ENCODE data around the gene GCNT3. TPM values are rescaled to one million over a fixed set of nuclear protein-coding genes. Genes with fewer than 3 reads are reported as not detected.

Gene GCNT3
- total RNA-seq, result not detected in 2 replicates

- intact Hi-C loops (cut with micrococcal nuclease), result no loop called here
- Mint-ChIP-seq H3K9me3 (peaks cover 6% of the 10 kb centered on the region), H3K27me3 (ENCODE audit: low read depth) (peaks cover 34% of the 10 kb centered on the region), H3K36me3 (ENCODE audit: low read depth) (no peaks in the 10 kb centered on the region), H3K4me1 (ENCODE audit: low read depth) (peaks cover 6% of the 10 kb centered on the region), H3K4me3 (ENCODE audit: low read depth) (no peak within 1 kb of the TSS), H3K27ac (peak within 1 kb of the TSS; percentile 19)
- DNase-seq (ENCODE audit: low spot score), result no peak
Observed at GRCh38 chr15:59611276-59612260, at the start of gene GCNT3. TSS of gene GCNT3 (plus strand) at chr15:59611783. CDS start at chr15:59618239, 6,456 bp downstream.

- no peak for DNase-seq (ENCODE audit: low spot score)
- Mint-ChIP-seq H3K9me3 (no peaks in the 10 kb centered on the region), H3K4me1 (ENCODE audit: low read depth) (peaks cover 3% of the 10 kb centered on the region), H3K27me3 (ENCODE audit: low read depth) (peaks cover 17% of the 10 kb centered on the region), H3K4me3 (ENCODE audit: low read depth) (no peak overlapping the region), H3K36me3 (ENCODE audit: low read depth) (no peaks in the 10 kb centered on the region), H3K27ac (no peak overlapping the region)
- intact Hi-C loops (cut with micrococcal nuclease), result no loop called here
Observed at GRCh38 chr15:59562448-59563186, 49.0 kb upstream of the GCNT3 start.

- DNase-seq (ENCODE audit: low spot score), result no peak
- H3K9me3 Mint-ChIP-seq, result no peaks in the 10 kb centered on the region
- peaks cover 3% of the 10 kb centered on the region for H3K4me1 Mint-ChIP-seq (ENCODE audit: low read depth)
- no peak overlapping the region for H3K4me3 Mint-ChIP-seq (ENCODE audit: low read depth)
- no peaks in the 10 kb centered on the region for H3K36me3 Mint-ChIP-seq (ENCODE audit: low read depth)
- H3K27me3 Mint-ChIP-seq (ENCODE audit: low read depth), result peaks cover 13% of the 10 kb centered on the region
- H3K27ac Mint-ChIP-seq, result no peak overlapping the region
- intact Hi-C loops (cut with micrococcal nuclease), result no loop called here
Observed at GRCh38 chr15:59565299-59565698, 46.3 kb upstream of the GCNT3 start.

- no peak overlapping the region for H3K4me3 Mint-ChIP-seq (ENCODE audit: low read depth)
- intact Hi-C loops (cut with micrococcal nuclease), result no loop called here
- no peaks in the 10 kb centered on the region for H3K36me3 Mint-ChIP-seq (ENCODE audit: low read depth)
- no peaks in the 10 kb centered on the region for H3K9me3 Mint-ChIP-seq
- H3K27ac Mint-ChIP-seq, result no peak overlapping the region
- peaks cover 13% of the 10 kb centered on the region for H3K27me3 Mint-ChIP-seq (ENCODE audit: low read depth)
- H3K4me1 Mint-ChIP-seq (ENCODE audit: low read depth), result peaks cover 3% of the 10 kb centered on the region
- no peak for DNase-seq (ENCODE audit: low spot score)
Observed at GRCh38 chr15:59567324-59567723, 44.3 kb upstream of the GCNT3 start.

- H3K27me3 Mint-ChIP-seq (ENCODE audit: low read depth), result peaks cover 12% of the 10 kb centered on the region
- H3K4me1 Mint-ChIP-seq (ENCODE audit: low read depth), result peaks cover 3% of the 10 kb centered on the region
- H3K9me3 Mint-ChIP-seq, result no peaks in the 10 kb centered on the region
- H3K36me3 Mint-ChIP-seq (ENCODE audit: low read depth), result no peaks in the 10 kb centered on the region
- H3K27ac Mint-ChIP-seq, result no peak overlapping the region
- intact Hi-C loops (cut with micrococcal nuclease), result no loop called here
- no peak overlapping the region for H3K4me3 Mint-ChIP-seq (ENCODE audit: low read depth)
- DNase-seq (ENCODE audit: low spot score), result no peak
Observed at GRCh38 chr15:59569477-59569876, 42.1 kb upstream of the GCNT3 start.

- H3K27me3 Mint-ChIP-seq (ENCODE audit: low read depth), result peaks cover 14% of the 10 kb centered on the region
- H3K4me1 Mint-ChIP-seq (ENCODE audit: low read depth), result peaks cover 3% of the 10 kb centered on the region
- no peak overlapping the region for H3K4me3 Mint-ChIP-seq (ENCODE audit: low read depth)
- H3K36me3 Mint-ChIP-seq (ENCODE audit: low read depth), result no peaks in the 10 kb centered on the region
- no peaks in the 10 kb centered on the region for H3K9me3 Mint-ChIP-seq
- H3K27ac Mint-ChIP-seq, result no peak overlapping the region
- intact Hi-C loops (cut with micrococcal nuclease), result no loop called here
- no peak for DNase-seq (ENCODE audit: low spot score)
Observed at GRCh38 chr15:59570315-59570714, 41.3 kb upstream of the GCNT3 start.

- peaks cover 12% of the 10 kb centered on the region for H3K27me3 Mint-ChIP-seq (ENCODE audit: low read depth)
- DNase-seq (ENCODE audit: low spot score), result no peak
- no peak overlapping the region for H3K4me3 Mint-ChIP-seq (ENCODE audit: low read depth)
- H3K27ac Mint-ChIP-seq, result no peak overlapping the region
- H3K9me3 Mint-ChIP-seq, result no peaks in the 10 kb centered on the region
- intact Hi-C loops (cut with micrococcal nuclease), result no loop called here
- peaks cover 3% of the 10 kb centered on the region for H3K4me1 Mint-ChIP-seq (ENCODE audit: low read depth)
- H3K36me3 Mint-ChIP-seq (ENCODE audit: low read depth), result no peaks in the 10 kb centered on the region
Observed at GRCh38 chr15:59571606-59572005, 40.0 kb upstream of the GCNT3 start.

- Mint-ChIP-seq H3K4me1 (ENCODE audit: low read depth) (peaks cover 10% of the 10 kb centered on the region), H3K4me3 (ENCODE audit: low read depth) (no peak overlapping the region), H3K27me3 (ENCODE audit: low read depth) (peaks cover 7% of the 10 kb centered on the region), H3K27ac (no peak overlapping the region), H3K36me3 (ENCODE audit: low read depth) (no peaks in the 10 kb centered on the region), H3K9me3 (no peaks in the 10 kb centered on the region)
- DNase-seq (ENCODE audit: low spot score), result no peak
- intact Hi-C loops (cut with micrococcal nuclease), result no loop called here
Observed at GRCh38 chr15:59583088-59583487, 28.5 kb upstream of the GCNT3 start.

GRCh38 chr15:59587085-59587826 lies 24.3 kb upstream of the GCNT3 start:
- Mint-ChIP-seq H3K4me3 (ENCODE audit: low read depth) (no peak overlapping the region), H3K36me3 (ENCODE audit: low read depth) (no peaks in the 10 kb centered on the region), H3K9me3 (no peaks in the 10 kb centered on the region), H3K27me3 (ENCODE audit: low read depth) (no peaks in the 10 kb centered on the region), H3K4me1 (ENCODE audit: low read depth) (peaks cover 29% of the 10 kb centered on the region), H3K27ac (no peak overlapping the region)
- intact Hi-C loops (cut with micrococcal nuclease), result no loop called here
- no peak for DNase-seq (ENCODE audit: low spot score)

GRCh38 chr15:59590027-59590426 lies 21.6 kb upstream of the GCNT3 start:
- no peaks in the 10 kb centered on the region for H3K9me3 Mint-ChIP-seq
- no peak for DNase-seq (ENCODE audit: low spot score)
- peak overlapping the region; percentile 2 for H3K4me3 Mint-ChIP-seq (ENCODE audit: low read depth)
- intact Hi-C loops (cut with micrococcal nuclease), result no loop called here
- no peaks in the 10 kb centered on the region for H3K27me3 Mint-ChIP-seq (ENCODE audit: low read depth)
- no peaks in the 10 kb centered on the region for H3K36me3 Mint-ChIP-seq (ENCODE audit: low read depth)
- H3K4me1 Mint-ChIP-seq (ENCODE audit: low read depth), result peaks cover 29% of the 10 kb centered on the region
- peak overlapping the region; percentile 49 for H3K27ac Mint-ChIP-seq

GRCh38 chr15:59591356-59591755 lies 20.2 kb upstream of the GCNT3 start:
- Mint-ChIP-seq H3K36me3 (ENCODE audit: low read depth) (no peaks in the 10 kb centered on the region), H3K4me1 (ENCODE audit: low read depth) (peaks cover 29% of the 10 kb centered on the region), H3K4me3 (ENCODE audit: low read depth) (no peak overlapping the region), H3K27ac (no peak overlapping the region), H3K27me3 (ENCODE audit: low read depth) (peaks cover 2% of the 10 kb centered on the region), H3K9me3 (no peaks in the 10 kb centered on the region)
- intact Hi-C loops (cut with micrococcal nuclease), result no loop called here
- no peak for DNase-seq (ENCODE audit: low spot score)

- intact Hi-C loops (cut with micrococcal nuclease), result no loop called here
- no peak overlapping the region for H3K4me3 Mint-ChIP-seq (ENCODE audit: low read depth)
- peaks cover 16% of the 10 kb centered on the region for H3K4me1 Mint-ChIP-seq (ENCODE audit: low read depth)
- no peaks in the 10 kb centered on the region for H3K36me3 Mint-ChIP-seq (ENCODE audit: low read depth)
- H3K27me3 Mint-ChIP-seq (ENCODE audit: low read depth), result peaks cover 22% of the 10 kb centered on the region
- no peak overlapping the region for H3K27ac Mint-ChIP-seq
- H3K9me3 Mint-ChIP-seq, result no peaks in the 10 kb centered on the region
- DNase-seq (ENCODE audit: low spot score), result no peak
Observed at GRCh38 chr15:59594493-59594942, 17.1 kb upstream of the GCNT3 start.
